HL-60 (cell line): ENCODE results near the gene GCSH.

Experiments used
- DNase-seq, 2 experiments: peaks; one replicate each; pipeline ENCODE4 v3.0.0-alpha.2; 2010 to 2020; ENCODE audit warnings: low read depth in 1 of 2, low spot score in 1 of 2
- H3K27ac ChIP-seq: fragments of 250-450 bp; sonication (Bioruptor Pico); replicated peaks from 2 replicates; pipeline ENCODE4 v1.5.1; 2020; ENCODE audit warnings: mild to moderate bottlenecking, moderate library complexity
- H3K27me3 ChIP-seq: fragments of 250-450 bp; sonication (Bioruptor Pico); 2 replicates; pipeline ENCODE4 v1.5.1; 2021; ENCODE audit warnings: mild to moderate bottlenecking, moderate library complexity; ENCODE audit not compliant: insufficient read depth, poor library complexity, severe bottlenecking
- H3K4me3 ChIP-seq: replicated peaks from 2 replicates; pipeline ENCODE4 v1.5.1; 2011; ENCODE audit warnings: mild to moderate bottlenecking, control low read depth, low read length; ENCODE audit not compliant: insufficient read depth
- GABPA ChIP-seq: IDR thresholded peaks from 2 replicates; pipeline ENCODE4 v1.6.1; 2012; ENCODE audit warnings: low read depth
- POLR2AphosphoS5 ChIP-seq: IDR thresholded peaks from 2 replicates; pipeline ENCODE4 v1.6.1; 2012; ENCODE audit warnings: low read depth
- REST ChIP-seq: IDR thresholded peaks from 2 replicates; pipeline ENCODE4 v1.6.1; 2012; ENCODE audit warnings: low read depth; ENCODE audit not compliant: insufficient replicate concordance
- SPI1 ChIP-seq: IDR thresholded peaks from 2 replicates; pipeline ENCODE4 v1.6.1; 2012; ENCODE audit warnings: low read depth, mild to moderate bottlenecking, borderline replicate concordance
- TF ChIP-seq, protein P1 (sequence below): IDR thresholded peaks from one replicate; pipeline ENCODE4 v1.5.1; 2011; ENCODE audit warnings: low read length, control low read depth, inconsistent platforms; ENCODE audit not compliant: insufficient read depth

GCSH gene

DNA sequence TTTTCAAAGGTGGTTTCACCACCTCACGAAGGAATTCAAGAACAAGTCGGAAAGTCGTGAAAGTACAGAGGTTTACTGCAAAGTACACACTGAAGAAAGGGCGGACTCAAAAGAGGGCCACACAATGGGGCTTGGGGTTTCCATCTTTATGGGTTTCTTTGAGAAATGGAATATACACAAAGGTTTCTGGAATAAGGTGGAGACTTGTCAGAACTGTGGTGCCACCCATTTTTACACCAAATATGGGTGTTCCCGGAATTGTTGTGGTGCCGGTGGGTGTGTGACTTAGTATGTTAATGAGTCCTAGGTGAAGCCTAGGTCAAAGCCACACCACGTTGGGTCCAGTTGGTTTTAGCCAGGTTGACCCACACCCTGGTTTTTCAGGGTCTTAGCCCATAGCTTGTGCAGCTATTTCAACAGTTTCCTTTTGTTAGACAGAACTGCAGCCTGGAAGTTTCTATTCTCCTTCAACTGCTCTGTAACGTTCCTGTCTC, 567 bp upstream of the GCSH start:
- TF ChIP-seq GABPA (no peak), SPI1 (no peak), REST (no peak), POLR2AphosphoS5 (no peak)
- TF ChIP-seq, protein P1, sequence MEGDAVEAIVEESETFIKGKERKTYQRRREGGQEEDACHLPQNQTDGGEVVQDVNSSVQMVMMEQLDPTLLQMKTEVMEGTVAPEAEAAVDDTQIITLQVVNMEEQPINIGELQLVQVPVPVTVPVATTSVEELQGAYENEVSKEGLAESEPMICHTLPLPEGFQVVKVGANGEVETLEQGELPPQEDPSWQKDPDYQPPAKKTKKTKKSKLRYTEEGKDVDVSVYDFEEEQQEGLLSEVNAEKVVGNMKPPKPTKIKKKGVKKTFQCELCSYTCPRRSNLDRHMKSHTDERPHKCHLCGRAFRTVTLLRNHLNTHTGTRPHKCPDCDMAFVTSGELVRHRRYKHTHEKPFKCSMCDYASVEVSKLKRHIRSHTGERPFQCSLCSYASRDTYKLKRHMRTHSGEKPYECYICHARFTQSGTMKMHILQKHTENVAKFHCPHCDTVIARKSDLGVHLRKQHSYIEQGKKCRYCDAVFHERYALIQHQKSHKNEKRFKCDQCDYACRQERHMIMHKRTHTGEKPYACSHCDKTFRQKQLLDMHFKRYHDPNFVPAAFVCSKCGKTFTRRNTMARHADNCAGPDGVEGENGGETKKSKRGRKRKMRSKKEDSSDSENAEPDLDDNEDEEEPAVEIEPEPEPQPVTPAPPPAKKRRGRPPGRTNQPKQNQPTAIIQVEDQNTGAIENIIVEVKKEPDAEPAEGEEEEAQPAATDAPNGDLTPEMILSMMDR = no peak
- DNase-seq = no peak
- 0 out of 2 replicates have a peak overlapping the region, but pooled peaks have one; percentile 10 for H3K27ac ChIP-seq

GRCh38 chr16:81095653-81095952, 592 bp downstream of the GCSH start:
- H3K27me3 ChIP-seq = no peaks in the 10 kb centered on the region
- H3K27ac ChIP-seq = peak overlapping the region; percentile 88
- TF ChIP-seq, protein P1 = no peak
- TF ChIP-seq POLR2AphosphoS5 (no peak), GABPA (no peak), REST (no peak), SPI1 (no peak)
- H3K4me3 ChIP-seq = peak overlapping the region; percentile 69
- DNase-seq = no peak

More for the DNA sequence above, 567 bp upstream of the GCSH start:
- no peaks in the 10 kb centered on the region for H3K27me3 ChIP-seq
- no peak overlapping the region for H3K4me3 ChIP-seq

DNA sequence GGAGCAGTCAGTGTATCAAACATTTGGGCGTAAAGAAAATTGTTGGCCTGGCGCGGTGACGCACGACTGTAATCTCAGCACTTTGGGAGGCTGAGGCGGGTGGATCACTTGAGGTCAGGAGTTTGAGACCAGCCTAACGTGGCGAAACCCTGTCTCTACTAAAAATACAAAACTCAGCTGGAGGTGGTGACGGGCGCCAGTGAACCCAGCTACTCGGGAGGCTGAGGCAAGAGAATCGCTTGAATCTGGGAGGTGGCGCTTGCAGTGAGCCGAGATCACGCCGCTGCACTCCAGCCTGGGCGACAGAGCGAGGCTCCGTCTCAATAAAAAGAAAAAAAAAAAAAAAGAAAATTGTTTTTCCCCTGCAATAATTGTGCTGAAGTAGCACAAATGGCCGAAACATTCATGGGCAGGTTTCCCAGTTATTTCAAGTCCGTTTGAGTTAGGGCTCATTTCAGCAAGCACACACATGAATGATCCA, 1.4 kb downstream of the GCSH start:
- Histone ChIP-seq H3K4me3 (peak overlapping the region; percentile 69), H3K27ac (peak overlapping the region; percentile 88), H3K27me3 (no peaks in the 10 kb centered on the region)
- DNase-seq = no peak
- TF ChIP-seq POLR2AphosphoS5 (no peak), GABPA (no peak), REST (no peak), SPI1 (no peak)
- TF ChIP-seq, protein P1 = no peak
